Measurements from ENCODE around the gene PTPN3. TPM values are rescaled to one million over a fixed set of nuclear protein-coding genes. Genes with fewer than 3 reads are reported as not detected.

PTPN3 gene
- total and polyA plus RNA-seq, 2 experiments from 2014 or later: 0.84 to 2.1 TPM

- TF ChIP-seq CTCF (IDR thresholded peaks at IDR 0.05; ENCODE audit: low read depth, low read length): no peak
- H3K9me3 ChIP-seq (ENCODE audit: low read depth): no peaks in the 10 kb centered on the region
- no peak overlapping the region for H3K27ac ChIP-seq
- H3K36me3 ChIP-seq: no peaks in the 10 kb centered on the region
- no peak for DNase-seq (ENCODE audit: low read depth in 1 of 2, low spot score in 1 of 2)
- no peaks in the 10 kb centered on the region for H3K27me3 ChIP-seq
- H3K4me3 ChIP-seq: no peak overlapping the region
- no peaks in the 10 kb centered on the region for H3K4me1 ChIP-seq (ENCODE audit: low read depth)
Observed at GRCh38 chr9:109487247-109487646, 10.9 kb downstream of the PTPN3 start.

GRCh38 chr9:109483744-109484429 lies 14.2 kb downstream of the PTPN3 start:
- H3K9me3 ChIP-seq (ENCODE audit: low read depth): no peaks in the 10 kb centered on the region
- no peak for DNase-seq (ENCODE audit: low read depth in 1 of 2, low spot score in 1 of 2)
- no peaks in the 10 kb centered on the region for H3K36me3 ChIP-seq
- no peaks in the 10 kb centered on the region for H3K27me3 ChIP-seq
- H3K4me3 ChIP-seq: no peak overlapping the region
- no peak overlapping the region for H3K27ac ChIP-seq
- no peaks in the 10 kb centered on the region for H3K4me1 ChIP-seq (ENCODE audit: low read depth)
- no peak for TF ChIP-seq CTCF (IDR thresholded peaks at IDR 0.05; ENCODE audit: low read depth, low read length)

- Histone ChIP-seq H3K27me3 (no peaks in the 10 kb centered on the region), H3K4me1 (ENCODE audit: low read depth) (peaks cover 3% of the 10 kb centered on the region), H3K27ac (no peak overlapping the region), H3K36me3 (no peaks in the 10 kb centered on the region), H3K9me3 (ENCODE audit: low read depth) (no peaks in the 10 kb centered on the region), H3K4me3 (no peak overlapping the region)
- TF ChIP-seq CTCF (IDR thresholded peaks at IDR 0.05; ENCODE audit: low read depth, low read length): no peak
- no peak for DNase-seq (ENCODE audit: low read depth in 1 of 2, low spot score in 1 of 2)
Observed at GRCh38 chr9:109482391-109482916, 15.7 kb downstream of the PTPN3 start.

- no peak overlapping the region for H3K4me3 ChIP-seq
- no peak for TF ChIP-seq CTCF (IDR thresholded peaks at IDR 0.05; ENCODE audit: low read depth, low read length)
- no peak for DNase-seq (ENCODE audit: low read depth in 1 of 2, low spot score in 1 of 2)
- no peaks in the 10 kb centered on the region for H3K27me3 ChIP-seq
- no peaks in the 10 kb centered on the region for H3K36me3 ChIP-seq
- H3K9me3 ChIP-seq (ENCODE audit: low read depth): no peaks in the 10 kb centered on the region
- H3K27ac ChIP-seq: no peak overlapping the region
- peaks cover 6% of the 10 kb centered on the region for H3K4me1 ChIP-seq (ENCODE audit: low read depth)
Observed at GRCh38 chr9:109481856-109482255, 16.3 kb downstream of the PTPN3 start.

- Histone ChIP-seq H3K9me3 (ENCODE audit: low read depth) (no peaks in the 10 kb centered on the region), H3K4me1 (ENCODE audit: low read depth) (peaks cover 8% of the 10 kb centered on the region), H3K27me3 (no peaks in the 10 kb centered on the region), H3K27ac (no peak overlapping the region), H3K36me3 (no peaks in the 10 kb centered on the region), H3K4me3 (no peak overlapping the region)
- no peak for TF ChIP-seq CTCF (IDR thresholded peaks at IDR 0.05; ENCODE audit: low read depth, low read length)
- DNase-seq (ENCODE audit: low read depth in 1 of 2, low spot score in 1 of 2): no peak
Observed at GRCh38 chr9:109479822-109480221, 18.3 kb downstream of the PTPN3 start.
